HuH-7 (cell line): ENCODE measurements around the gene RGMA.

ENCODE experiments used
- DNase-seq: peaks from one replicate; pipeline ENCODE4 v3.0.0; 2011; ENCODE audit warnings: low spot score

The RGMA gene

GRCh38 chr15:93017526-93017925 is 71.5 kb downstream of the RGMA start:
- no peak for DNase-seq

GRCh38 chr15:93012786-93013185 is 76.2 kb downstream of the RGMA start:
- no peak for DNase-seq

- no peak for DNase-seq
Measured at GRCh38 chr15:93007994-93008393, 81.0 kb downstream of the RGMA start.

- DNase-seq = no peak
Measured at GRCh38 chr15:93005133-93005532, 83.9 kb downstream of the RGMA start.

GRCh38 chr15:93001881-93002280 is 87.1 kb downstream of the RGMA start:
- DNase-seq = no peak

- DNase-seq = no peak
Measured at GRCh38 chr15:93001156-93001555, 87.9 kb downstream of the RGMA start.

- DNase-seq = no peak
Measured at GRCh38 chr15:92997821-92998220, 91.2 kb downstream of the RGMA start.

- DNase-seq = no peak
Measured at GRCh38 chr15:92992720-92993119, 96.3 kb downstream of the RGMA start.

GRCh38 chr15:92990031-92990430 is 99.0 kb downstream of the RGMA start:
- no peak for DNase-seq

GRCh38 chr15:92989470-92989869 is 99.5 kb downstream of the RGMA start:
- no peak for DNase-seq
